Activated CD8-positive, alpha-beta memory T cell treated with anti-CD3 and anti-CD28 coated beads for 36 hours (primary cell): ENCODE data around the gene SRGAP3. TPM values are rescaled to one million over a fixed set of nuclear protein-coding genes. Genes with fewer than 3 reads are reported as not detected.

Experiments used
- CTCF ChIA-PET: fragments of 350-600 bp; sonication (Branson Sonifier 250); formaldehyde crosslinking; loops from one replicate; lab custom pipeline; 2021; ENCODE audit warnings: antibody characterized with exemption; lab: Charles Lee
- POLR2A ChIA-PET: fragments of 350-600 bp; sonication (Branson Sonifier 250); formaldehyde crosslinking; loops from one replicate; lab custom pipeline; 2021; ENCODE audit warnings: antibody characterized with exemption; lab: Charles Lee
- total RNA-seq, 2 experiments: library from RNA; stranded (reverse); gene quantifications; one replicate each; pipeline ENCODE4 v1.2.3, GENCODE V29; 2021

The SRGAP3 gene
- total RNA-seq, 2 experiments from 2014 or later, result 0.11 to 0.99 TPM

DNA sequence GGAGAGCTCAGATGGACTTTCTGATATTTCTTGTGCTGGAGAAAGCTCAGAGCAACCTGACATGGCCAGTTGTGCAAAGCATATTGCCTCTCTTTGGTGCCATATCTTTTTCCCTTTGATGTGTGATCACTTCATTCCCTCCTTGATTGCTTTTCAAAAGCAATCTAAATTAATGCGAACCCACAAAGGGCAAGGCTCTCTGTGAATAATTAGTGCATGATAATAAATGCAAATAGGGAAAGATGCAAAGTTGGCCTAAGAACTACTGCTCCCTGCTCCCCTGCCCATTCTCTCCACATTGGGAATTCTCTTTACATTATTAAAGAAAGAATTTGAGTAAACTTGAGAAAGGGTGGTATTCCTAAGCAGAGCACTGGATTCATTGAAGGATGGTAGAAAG lies 60.9 kb downstream of the SRGAP3 start:
- ChIA-PET POLR2A (no interaction called here), CTCF (no interaction called here)

DNA sequence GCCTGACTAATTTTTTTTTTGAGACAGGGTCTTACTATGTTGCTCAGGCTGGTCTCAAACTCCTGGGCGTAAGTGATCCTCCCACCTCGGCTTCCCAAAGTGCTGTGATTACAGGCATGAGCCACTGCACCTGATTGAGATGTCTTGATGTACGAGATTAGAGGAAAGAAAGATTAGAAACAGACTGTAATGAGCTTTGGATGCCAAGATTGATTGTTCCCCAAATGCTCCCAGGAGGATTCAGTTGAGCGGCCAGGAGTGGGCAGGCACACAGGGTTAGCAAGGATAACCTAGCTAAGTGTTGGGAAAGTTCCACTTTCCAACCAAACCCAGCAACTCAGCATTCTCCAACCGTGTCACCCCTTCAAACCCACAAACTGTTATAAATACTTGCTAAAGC lies 63.7 kb downstream of the SRGAP3 start:
- ChIA-PET POLR2A (no interaction called here), CTCF (no interaction called here)

DNA sequence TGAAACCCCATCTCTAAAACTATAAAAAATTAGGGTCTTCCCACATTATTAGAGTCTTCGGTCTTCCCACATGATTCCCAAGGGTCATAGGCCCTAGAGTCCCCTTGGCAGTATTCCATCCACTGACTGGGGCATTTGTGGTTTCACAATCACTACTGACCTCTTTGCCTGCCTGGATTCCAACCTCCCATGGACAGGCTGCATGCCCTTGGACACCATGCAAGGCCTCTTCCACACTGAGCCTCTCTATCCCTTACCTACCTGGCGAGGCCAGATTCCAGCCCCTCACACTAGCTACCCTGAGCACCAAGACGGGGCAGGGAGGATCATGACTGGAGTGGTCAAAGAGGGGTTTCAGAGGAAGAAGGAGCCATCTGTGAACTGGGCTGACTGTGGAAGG lies 64.4 kb downstream of the SRGAP3 start:
- POLR2A ChIA-PET, result no interaction called here
- CTCF ChIA-PET, result no interaction called here

DNA sequence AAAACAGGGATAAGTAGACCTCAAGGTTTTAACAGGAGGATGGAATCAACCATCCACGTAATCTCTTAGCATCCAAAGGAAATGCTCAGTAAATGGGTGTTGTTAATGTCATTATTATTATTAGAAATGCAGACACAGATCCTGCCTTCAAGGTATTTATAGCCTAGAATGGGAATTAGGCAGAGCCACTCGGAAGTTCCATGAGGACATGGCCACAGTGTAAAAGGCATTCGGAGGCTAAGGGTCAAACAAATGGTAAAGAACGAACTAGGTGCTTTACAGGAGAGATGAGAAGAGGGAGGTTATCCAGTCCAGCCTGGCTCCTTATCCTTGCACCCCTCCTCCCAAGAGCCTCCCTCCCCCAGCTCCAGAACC lies 65.0 kb downstream of the SRGAP3 start:
- CTCF ChIA-PET, result no interaction called here
- POLR2A ChIA-PET, result no interaction called here

DNA sequence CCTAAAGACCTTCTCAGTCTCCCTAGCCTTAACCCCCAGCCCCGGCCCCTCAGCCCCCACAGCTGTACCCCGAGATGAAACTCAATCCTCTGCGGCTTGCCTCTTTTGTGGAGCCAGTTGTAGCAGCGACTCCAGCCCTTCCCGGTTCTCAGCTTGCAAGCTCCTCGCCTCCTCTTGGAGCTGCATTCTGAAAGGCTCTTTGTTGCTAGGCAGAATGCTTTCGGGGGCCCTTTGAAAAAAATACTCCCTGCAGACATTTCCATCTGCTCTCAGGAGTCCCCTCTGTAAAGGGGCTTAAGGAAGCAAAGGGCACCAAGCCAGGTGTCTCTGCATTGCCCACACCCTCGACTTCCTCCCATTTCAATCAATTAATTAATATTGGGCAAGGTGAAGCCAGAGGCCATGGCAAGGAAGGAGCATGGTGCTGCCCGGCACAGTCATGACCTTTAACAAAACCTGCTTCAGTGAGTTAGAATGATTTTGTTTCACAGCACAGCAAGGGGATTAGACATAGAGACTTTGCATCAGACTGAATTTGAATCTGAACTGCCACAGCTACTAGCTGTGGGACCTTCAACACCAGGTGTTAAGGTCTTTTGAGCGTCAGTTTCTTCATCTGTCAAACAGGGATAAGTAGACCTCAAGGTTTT lies 65.5 kb downstream of the SRGAP3 start:
- CTCF ChIA-PET, result no interaction called here
- POLR2A ChIA-PET, result no interaction called here

DNA sequence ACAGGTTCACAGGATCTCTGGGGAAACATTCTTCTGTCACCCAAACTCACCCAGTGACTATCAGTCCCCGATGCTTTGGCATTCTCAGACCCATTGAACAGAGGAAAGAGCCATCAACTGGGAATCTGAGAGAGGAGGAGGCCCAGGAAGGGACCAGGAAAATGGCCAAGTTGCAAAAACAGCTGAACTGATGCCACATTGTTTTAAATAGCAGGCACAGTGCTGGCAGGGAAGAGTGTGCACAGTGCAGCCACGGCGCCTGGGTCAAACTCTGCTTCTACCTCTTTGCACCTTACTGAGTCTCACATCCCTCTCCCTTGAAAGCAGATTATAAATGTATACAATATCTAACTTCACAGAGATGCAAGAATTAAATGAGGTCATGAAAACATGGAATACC lies 66.4 kb downstream of the SRGAP3 start:
- CTCF ChIA-PET, result no interaction called here
- POLR2A ChIA-PET, result no interaction called here

DNA sequence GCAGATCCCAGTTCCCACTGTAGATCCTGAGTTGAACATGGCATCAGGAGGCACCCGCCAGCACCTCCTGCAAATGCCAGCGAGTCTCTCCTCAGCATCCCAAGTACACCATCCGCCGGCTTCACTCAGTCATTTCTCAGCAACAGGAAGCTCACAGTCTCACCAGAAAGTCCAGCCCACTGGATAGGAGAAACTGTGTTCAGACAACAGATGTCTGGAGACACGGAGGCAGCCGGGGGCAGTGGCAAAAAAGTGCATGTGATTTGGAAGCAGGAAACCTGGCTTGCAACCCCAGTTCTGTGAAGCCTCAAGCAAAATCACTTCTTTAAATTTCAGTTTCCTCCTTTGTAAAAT lies 68.7 kb downstream of the SRGAP3 start:
- ChIA-PET CTCF (interaction anchor here (0.6 kb wide), 1 partner anchor 9 kb away, joined by 3 read pairs; no protein-coding TSS in a partner anchor), POLR2A (no interaction called here)

DNA sequence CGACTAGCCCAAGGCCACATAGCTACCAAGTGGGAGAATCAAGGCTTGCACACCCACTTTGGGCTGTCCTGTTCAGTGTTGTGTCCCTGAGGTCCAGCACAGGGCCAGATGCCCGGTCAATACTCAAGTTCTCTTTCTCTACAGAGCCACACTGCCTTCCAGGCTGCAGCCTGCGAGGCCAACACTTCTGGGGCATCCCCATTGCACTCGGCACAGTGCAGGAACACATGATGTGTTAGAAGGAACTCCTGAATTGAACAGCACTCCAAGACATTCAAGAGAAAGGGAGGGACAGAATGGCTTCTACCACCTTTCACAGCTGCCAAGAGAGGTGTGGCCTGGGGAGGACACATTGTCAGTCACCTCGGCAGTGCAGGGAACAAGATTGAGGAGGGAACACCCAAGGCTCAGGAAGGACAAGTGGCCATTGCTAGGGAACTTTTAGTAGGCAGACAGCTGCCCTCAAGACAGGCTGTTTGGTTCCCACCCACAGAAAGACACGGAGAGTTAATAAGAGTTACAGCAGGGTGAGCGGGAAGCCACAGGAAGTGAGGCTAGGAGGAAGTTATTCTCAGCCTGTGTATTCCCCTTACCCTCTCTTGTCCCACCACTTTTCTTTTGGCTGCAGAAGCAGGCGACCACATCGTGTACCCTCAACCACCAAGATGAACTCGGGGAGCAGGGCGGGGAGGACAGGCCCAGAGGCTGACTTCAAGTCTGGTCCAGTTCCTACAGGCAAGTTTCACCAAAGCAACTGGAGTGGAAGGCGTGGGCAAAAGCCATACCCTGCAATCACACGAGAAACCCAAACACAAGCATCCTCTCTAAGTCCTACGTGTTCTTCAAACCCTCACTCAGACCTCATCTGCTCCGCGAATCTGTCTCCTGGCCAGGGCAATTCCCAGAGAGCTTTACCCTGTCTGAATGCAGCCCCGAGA lies 69.4 kb downstream of the SRGAP3 start:
- ChIA-PET POLR2A (no interaction called here), CTCF (no interaction called here)

DNA sequence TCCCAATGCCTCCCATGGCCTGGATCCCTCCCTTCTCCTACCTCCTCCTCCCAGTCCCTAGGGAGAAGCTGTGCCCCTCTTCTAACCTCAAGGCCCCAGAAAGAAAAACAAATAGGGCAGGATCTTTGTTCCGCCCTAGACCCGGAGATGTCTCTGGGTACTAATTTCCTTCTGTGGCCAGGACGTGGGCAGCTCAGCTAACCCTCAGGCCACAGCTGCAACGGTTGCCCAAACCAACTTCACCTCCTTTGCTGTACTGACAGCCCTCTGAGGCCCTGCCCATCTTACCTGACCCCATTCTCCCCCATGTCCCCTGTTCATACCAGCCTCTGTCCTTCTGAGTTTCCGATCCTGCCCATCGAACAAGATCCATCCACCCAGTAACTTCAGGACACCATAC lies 70.7 kb downstream of the SRGAP3 start:
- POLR2A ChIA-PET, result no interaction called here
- CTCF ChIA-PET, result no interaction called here

DNA sequence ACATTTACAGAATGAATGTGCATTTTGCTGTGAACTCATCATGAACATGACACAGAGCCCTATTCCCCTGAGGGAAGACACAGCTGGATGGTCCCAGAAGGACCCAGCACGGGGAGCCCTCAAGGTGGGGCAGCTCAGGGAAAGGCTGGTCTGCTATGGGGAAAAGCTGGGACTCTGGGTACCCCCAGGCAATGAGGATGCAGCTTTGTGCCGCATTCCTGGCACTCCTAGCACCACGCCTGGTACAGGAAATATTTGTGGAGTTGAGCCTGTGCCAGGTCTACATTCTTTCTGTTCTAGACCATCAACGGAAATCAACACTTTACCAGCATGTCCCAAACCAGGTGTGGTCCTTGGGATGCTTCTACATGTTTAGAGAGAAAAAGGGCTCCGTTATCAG lies 74.0 kb downstream of the SRGAP3 start:
- POLR2A ChIA-PET, result no interaction called here
- CTCF ChIA-PET, result no interaction called here

DNA sequence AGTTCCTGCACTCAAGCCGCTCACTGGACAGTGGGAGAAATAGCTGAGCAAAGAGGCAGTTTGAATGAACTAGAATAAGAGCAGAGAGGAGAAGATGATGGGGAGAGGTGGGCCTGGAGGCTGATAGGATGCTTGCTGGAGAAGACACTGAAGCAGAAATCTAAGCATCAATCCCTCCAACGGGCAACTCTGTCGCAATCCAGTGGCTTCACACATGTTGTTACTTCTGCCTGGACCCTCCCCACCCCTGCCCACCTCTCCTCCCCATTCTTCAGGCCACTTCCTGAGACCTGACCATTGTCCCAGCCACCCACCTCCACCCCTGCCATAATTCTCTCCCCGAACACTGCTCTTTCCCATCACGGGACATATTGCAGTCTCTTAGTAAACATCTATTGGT lies 76.0 kb downstream of the SRGAP3 start:
- CTCF ChIA-PET, result no interaction called here
- POLR2A ChIA-PET, result no interaction called here

DNA sequence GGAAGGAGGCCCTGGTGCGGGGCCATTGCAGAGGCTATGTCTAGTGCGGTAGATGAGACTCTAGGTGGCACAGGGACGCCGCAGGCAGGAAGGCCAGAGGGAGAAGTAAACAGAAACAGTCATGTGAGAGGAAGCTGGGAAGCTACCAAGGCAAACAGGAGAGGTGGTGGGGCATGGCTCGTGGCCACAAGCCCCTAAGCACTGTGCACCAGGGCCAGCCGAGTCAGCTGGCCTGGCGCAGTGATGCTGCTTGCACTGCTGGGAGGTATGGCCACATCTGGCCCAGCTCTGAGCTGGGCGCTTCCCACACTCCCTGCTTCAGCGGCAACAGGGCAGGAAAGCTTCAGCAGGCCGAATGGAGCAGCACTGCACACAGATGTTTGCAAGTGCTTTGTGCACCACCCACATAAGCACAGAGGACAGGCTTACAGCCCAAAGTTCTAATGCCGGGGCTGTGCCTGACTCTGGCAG lies 76.6 kb downstream of the SRGAP3 start:
- CTCF ChIA-PET, result no interaction called here
- POLR2A ChIA-PET, result no interaction called here

DNA sequence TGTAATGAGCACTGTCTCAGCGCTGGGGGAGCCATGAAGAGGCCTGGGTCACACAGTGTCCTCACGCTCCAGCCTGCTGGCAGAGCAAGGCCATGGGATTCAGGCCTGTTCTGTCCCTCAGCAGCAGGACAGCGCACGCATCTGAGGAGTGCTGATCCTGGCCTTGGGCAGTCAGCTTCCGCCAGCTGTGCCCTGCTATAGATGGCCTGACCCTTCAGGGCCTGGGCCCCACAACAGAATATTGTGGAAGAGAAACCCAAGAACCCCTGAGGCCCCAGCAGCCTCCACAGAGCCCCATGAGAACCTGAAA lies 78.6 kb downstream of the SRGAP3 start:
- CTCF ChIA-PET, result no interaction called here
- POLR2A ChIA-PET, result no interaction called here

DNA sequence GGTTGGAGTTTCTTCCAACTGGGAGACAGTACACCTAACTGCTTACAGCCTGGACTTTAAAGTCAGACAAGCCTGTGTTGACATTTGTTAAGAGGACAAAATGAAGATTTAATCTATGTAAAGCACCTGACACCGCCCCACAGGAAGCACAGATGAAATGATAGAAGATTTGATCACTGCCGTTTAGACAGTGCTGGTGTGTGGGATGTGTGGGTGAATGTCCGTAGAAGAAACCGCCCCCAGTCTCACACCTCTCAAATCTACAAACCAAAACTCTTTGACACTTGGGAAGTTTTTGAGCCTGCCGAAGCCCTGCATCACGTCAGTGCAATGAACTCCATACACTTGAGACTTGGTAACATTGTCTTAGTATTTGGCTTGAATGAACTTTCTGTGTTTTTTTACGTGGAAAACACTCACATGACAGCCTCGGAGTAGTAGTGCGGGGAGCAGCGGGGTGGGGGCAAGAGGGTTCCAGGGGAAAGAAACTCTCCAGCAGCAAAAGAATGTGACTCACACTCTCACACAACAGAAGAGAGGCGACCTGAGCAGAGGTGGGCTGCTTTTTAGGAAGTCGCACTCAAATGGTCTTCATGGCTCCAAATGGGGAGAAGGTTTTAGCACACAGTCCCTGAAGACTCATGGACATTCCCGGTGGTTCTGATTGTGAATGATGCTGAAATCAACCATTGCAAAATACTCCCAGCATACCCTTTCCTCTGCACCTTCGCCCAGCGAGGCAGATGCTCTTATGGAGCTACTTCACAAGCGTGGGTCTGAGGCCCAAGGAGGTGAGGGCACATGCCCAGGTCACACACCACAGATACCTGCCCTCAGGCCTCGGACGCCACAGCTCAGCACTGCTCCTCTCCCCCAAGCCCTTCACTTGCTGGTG lies 79.2 kb downstream of the SRGAP3 start:
- ChIA-PET CTCF (no interaction called here), POLR2A (no interaction called here)

DNA sequence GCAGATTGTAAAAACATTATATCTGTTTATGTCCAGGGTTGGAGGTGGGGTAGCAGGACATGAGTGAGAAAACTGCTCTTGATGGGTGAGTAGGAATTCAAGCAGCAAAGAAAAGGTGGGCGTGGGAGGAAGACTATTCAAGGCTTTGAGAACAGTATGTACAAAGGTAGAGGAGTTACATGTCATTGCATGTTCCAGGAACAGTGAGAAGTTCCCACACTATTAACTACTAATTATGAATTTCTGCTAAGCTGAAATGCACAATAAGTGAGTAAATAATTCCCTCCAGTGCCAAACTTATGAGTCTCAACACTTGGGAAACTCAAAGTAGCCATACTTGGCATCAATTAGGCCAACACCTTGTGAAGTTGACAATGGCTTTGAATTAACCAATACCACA lies 80.1 kb downstream of the SRGAP3 start:
- POLR2A ChIA-PET, result no interaction called here
- CTCF ChIA-PET, result no interaction called here

DNA sequence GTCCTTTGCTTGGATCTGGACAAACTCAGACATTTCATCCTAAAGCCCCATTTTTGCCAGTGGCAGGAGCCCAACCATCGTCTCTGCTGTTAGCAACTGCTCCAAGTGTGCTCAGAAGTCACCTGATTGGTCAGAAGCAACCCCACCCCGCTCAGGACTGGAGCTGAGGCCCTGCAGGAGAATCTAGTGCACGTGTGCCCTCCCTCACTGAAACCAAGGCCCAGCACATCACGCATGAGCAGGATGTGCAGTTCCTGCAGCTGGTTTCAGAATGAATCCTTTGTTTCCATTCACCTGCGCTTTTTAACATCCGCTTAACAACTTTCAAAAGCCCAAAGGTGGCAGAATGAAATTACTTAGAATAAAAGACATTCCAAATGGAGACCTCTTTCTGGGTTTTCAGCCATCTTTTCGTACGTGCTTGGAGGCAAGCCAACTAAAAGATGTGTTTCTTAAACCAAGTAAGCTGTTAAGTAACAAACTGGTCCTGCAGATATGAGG lies 81.2 kb downstream of the SRGAP3 start:
- ChIA-PET CTCF (no interaction called here), POLR2A (no interaction called here)

DNA sequence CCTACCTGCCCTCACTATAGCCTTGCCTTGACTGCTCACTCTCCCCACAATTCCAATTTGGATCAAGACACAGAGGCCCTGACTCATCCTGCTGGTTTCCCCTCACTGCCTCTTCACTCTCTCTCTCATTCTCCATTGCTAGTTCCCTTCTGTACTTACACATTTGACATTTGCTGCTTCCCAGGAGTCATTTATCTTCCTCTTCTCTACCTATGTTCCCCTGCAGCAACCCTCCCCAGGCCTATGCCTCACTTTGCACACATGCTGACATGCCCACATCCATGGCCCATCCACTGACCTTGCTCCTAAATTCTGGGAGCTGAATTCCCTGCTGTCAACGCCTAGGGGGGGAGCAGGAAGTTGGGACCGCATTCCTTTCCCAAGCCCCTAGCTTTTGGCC lies 82.2 kb downstream of the SRGAP3 start:
- ChIA-PET POLR2A (no interaction called here), CTCF (no interaction called here)

DNA sequence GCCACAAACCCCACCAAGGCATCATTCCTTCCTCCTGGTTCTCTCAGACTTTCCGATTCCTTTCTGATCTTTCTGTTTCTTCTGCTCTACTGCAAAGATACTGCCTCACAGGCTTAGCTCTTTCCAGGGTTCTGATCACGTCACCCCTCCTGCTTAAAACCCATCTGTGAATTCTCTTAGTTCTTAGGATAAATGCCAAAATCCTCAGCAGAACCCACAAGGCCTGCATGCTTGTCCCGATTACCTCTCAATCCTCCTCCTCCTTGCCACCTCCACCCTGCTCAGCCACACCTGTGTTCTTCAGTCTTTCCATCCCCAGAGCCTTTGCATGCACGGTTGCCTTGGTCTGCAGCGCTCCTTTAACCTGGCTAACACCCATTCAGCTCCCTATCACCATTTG lies 84.0 kb downstream of the SRGAP3 start:
- CTCF ChIA-PET, result no interaction called here
- POLR2A ChIA-PET, result no interaction called here

DNA sequence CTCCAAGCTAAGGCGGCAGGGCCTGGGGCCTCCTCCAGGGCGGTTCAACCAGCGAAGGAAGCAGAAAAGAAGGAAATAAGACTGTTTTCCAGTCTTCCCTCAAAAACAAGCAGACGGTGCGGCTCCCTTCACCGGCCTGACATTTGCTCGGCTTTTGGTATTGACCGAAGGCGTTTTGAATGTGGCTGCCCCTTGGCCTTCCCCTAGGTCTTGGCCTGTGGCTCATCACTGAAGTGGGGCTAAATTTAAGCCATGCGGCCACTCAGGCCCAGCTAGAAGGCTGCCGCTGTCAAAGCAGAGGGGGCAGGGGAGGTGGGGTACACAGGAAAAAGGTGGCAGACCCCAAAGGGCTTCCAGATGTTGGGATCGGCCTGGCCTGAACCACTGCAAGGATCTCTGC lies 86.2 kb downstream of the SRGAP3 start:
- CTCF ChIA-PET, result interaction anchor here (0.7 kb wide), 1 partner anchor 907 kb away, joined by 3 read pairs; no protein-coding TSS in a partner anchor

DNA sequence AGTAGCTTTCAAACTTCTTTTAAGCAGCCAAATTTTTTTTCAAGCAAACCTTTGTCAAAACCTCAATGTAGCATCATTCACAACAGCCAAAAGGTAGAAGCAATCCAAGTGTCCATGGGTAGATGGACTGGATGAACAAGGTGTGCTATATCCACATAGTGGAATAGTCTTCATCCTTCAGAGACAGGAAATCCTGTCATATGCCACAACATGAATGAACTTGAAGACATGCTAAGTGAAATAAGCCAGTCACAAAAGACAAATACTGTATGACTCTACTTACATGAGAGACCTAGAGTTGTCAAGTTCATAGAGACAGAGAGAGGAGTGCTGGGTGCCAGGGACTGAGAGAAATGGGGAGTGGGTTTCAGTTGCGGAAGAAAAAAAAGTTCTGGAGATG lies 87.6 kb downstream of the SRGAP3 start:
- ChIA-PET CTCF (no interaction called here), POLR2A (no interaction called here)

More for the DNA sequence above, 86.2 kb downstream of the SRGAP3 start:
- POLR2A ChIA-PET, result no interaction called here
